ENCODE measurements around the gene KCNAB3. TPM values are rescaled to one million over a fixed set of nuclear protein-coding genes. Genes with fewer than 3 reads are reported as not detected.
A peak's percentile ranks its signal among the peaks of the same experiment; 100 is the strongest.

Gene KCNAB3
- total RNA-seq, 2 donors from 2014 or later, result 1.1 to 2.6 TPM

DNA sequence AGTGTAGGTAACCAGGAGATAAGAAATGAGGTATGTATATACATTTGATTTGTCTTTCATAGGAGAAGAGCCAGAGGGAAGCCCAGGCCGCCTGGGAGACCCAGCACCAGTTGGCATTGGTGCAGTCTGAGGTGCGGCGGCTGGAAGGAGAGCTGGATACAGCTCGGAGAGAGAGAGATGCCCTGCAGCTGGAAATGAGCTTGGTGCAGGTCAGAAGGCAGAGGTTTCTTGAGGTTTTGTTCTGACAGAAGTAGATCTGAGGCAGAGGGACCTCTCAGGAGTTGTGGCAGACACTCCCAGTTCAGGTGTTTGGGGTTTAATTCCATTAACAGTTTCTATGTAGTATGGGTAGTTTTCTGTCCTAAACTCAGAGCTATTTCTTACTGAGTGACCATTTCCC is 10.4 kb upstream of the KCNAB3 start:
- no peaks in the 10 kb centered on the region for H3K9me3 ChIP-seq
- TF ChIP-seq, protein P1, sequence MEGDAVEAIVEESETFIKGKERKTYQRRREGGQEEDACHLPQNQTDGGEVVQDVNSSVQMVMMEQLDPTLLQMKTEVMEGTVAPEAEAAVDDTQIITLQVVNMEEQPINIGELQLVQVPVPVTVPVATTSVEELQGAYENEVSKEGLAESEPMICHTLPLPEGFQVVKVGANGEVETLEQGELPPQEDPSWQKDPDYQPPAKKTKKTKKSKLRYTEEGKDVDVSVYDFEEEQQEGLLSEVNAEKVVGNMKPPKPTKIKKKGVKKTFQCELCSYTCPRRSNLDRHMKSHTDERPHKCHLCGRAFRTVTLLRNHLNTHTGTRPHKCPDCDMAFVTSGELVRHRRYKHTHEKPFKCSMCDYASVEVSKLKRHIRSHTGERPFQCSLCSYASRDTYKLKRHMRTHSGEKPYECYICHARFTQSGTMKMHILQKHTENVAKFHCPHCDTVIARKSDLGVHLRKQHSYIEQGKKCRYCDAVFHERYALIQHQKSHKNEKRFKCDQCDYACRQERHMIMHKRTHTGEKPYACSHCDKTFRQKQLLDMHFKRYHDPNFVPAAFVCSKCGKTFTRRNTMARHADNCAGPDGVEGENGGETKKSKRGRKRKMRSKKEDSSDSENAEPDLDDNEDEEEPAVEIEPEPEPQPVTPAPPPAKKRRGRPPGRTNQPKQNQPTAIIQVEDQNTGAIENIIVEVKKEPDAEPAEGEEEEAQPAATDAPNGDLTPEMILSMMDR (IDR thresholded peaks at IDR 0.05), result no peak
- H3K27ac ChIP-seq, result no peak overlapping the region
- intact Hi-C loops (cut with DNase I), result no loop called here
- DNase-seq, result no peak
- H3K4me1 ChIP-seq, result no peaks in the 10 kb centered on the region
- H3K9ac ChIP-seq (ENCODE audit: low read depth in 2 of 2, low read length in 2 of 2), result no peak overlapping the region
- H3K27me3 ChIP-seq, result no peaks in the 10 kb centered on the region
- H3K36me3 ChIP-seq, result no peaks in the 10 kb centered on the region
- H3K4me3 ChIP-seq, result no peak overlapping the region

DNA sequence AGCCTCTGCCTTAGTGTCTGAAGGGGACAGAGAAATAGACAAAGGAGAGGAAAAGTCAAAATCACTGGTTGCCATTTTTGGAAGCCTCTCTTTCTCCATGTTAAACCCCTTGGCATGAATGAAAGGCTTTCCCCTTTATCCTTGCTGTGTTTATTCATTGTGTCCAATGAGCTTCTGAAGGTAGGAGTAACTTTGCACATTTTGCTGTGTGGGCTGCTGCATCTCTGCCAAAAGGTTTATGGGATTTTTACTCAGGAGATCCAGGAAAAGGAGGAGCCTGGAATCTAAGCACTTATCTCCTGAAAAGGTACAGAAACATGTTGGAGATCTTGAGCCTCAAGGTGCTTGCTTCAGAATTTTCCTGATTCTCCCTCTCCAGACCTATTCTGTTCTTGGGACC is 6.2 kb upstream of the KCNAB3 start:
- TF ChIP-seq, protein P1 (IDR thresholded peaks at IDR 0.05), result no peak
- H3K27me3 ChIP-seq, result no peaks in the 10 kb centered on the region
- no peaks in the 10 kb centered on the region for H3K36me3 ChIP-seq
- H3K4me3 ChIP-seq, result no peak overlapping the region
- intact Hi-C loops (cut with DNase I), result no loop called here
- no peak for DNase-seq
- H3K4me1 ChIP-seq, result no peaks in the 10 kb centered on the region
- H3K9ac ChIP-seq (ENCODE audit: low read depth in 2 of 2, low read length in 2 of 2), result no peak overlapping the region
- H3K9me3 ChIP-seq, result no peaks in the 10 kb centered on the region
- H3K27ac ChIP-seq, result no peak overlapping the region

DNA sequence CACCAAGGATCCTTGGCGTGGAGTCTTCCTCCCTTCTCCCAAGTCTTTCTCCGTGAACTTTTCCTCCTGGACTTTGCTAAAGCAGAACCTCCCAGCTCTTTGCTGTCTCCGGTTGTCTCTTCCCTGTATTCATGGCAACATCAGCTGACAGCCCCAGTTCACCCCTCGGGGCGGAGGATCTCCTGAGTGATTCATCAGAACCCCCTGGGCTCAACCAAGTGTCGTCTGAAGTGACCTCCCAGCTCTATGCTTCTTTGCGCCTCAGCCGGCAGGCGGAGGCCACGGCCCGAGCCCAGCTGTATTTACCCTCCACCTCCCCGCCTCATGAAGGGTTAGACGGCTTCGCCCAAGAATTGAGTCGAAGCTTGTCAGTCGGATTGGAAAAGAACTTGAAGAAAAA is 3.3 kb upstream of the KCNAB3 start:
- TF ChIP-seq, protein P1 (IDR thresholded peaks at IDR 0.05), result no peak
- peak; percentile 61 for DNase-seq
- no peaks in the 10 kb centered on the region for H3K9me3 ChIP-seq
- peak overlapping the region; percentile 86 to 98 for H3K9ac ChIP-seq (ENCODE audit: low read depth in 2 of 2, low read length in 2 of 2)
- H3K27ac ChIP-seq, result peak overlapping the region; percentile 72
- no peaks in the 10 kb centered on the region for H3K36me3 ChIP-seq
- peak overlapping the region; percentile 95 for H3K4me3 ChIP-seq
- no peaks in the 10 kb centered on the region for H3K4me1 ChIP-seq
- intact Hi-C loops (cut with DNase I), result no loop called here
- H3K27me3 ChIP-seq, result no peaks in the 10 kb centered on the region

DNA sequence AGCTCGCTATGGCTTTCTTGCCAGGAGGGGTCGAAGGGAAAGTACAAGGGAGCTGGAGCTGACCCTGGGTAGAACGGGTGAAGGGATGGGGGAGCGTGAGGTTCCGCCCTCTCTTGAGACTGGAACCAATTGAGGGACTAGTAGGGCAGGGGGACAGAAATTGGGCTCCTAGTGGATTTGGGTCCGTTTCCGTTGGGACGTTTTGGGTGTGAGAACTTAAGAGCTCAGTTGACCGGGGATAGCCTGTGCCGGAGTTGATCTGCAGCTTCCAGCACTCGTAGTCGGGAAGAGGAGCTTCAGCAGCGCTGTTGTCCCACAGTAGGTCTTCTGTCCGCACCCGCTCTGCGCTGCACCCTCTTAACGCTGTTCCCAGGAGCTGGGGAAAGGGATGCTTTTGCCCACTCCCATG is 2.8 kb upstream of the KCNAB3 start:
- no peaks in the 10 kb centered on the region for H3K9me3 ChIP-seq
- intact Hi-C loops (cut with DNase I), result no loop called here
- no peaks in the 10 kb centered on the region for H3K27me3 ChIP-seq
- peak overlapping the region; percentile 72 for H3K27ac ChIP-seq
- TF ChIP-seq, protein P1 (IDR thresholded peaks at IDR 0.05), result no peak
- H3K9ac ChIP-seq (ENCODE audit: low read depth in 2 of 2, low read length in 2 of 2), result peak overlapping the region; percentile 86 to 98
- DNase-seq, result peak; percentile 45
- peak overlapping the region; percentile 95 for H3K4me3 ChIP-seq
- no peaks in the 10 kb centered on the region for H3K4me1 ChIP-seq
- H3K36me3 ChIP-seq, result no peaks in the 10 kb centered on the region

DNA sequence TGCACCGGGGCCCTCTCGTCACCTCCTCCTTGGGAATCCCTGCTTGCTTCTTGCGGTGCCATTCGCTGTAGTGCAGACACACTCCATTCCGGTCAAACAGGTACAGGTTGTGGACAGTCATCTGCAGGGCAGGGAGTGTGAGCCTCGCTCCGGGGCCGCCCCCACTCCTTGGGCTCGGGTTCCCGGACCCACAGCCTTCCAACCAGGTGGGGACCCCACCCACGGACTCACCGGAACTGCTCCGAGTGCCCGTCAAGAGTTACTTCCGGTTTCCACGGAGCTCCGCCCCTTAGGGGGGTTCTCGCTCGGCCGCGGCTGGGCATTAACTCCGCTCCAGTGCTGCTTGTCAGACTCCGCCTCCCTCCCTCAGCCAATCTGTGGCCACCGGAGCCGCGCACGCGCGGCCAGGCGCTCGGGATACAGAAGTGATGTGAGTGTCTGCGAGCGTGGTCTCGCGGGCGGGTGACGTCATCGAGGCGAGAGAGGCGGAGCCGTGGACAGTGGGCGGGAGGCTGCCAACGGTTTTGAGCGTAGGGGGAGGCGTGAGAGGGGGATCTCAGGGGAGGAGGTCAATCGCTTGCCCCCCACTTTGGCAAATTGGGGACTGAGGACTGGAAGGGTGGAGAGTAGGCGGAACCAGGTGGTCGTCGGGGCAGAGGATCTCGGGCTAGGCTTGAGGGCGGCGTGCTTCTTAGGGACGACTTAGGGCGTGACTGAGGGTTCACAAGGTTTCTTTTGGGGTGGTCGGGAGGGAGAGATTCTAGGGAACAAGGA is 2.2 kb upstream of the KCNAB3 start, which contains the start of the genes CNTROB and TRAPPC1:
TSS of gene CNTROB (plus strand) at position 498 of the 774 bp plus-strand sequence. CDS start 874 bp downstream, outside the sequence.
TSS of gene TRAPPC1 (minus strand) at position 238 of the 774 bp plus-strand sequence. CDS start at position 121, 117 bp downstream.
- TF ChIP-seq, protein P1 (IDR thresholded peaks at IDR 0.05), result no peak
- intact Hi-C loops (cut with DNase I), result no loop called here
- Histone ChIP-seq H3K27me3 (no peaks in the 10 kb centered on the region), H3K27ac (peak within 1 kb of the TSS; percentile 72), H3K9me3 (no peaks in the 10 kb centered on the region), H3K36me3 (no peaks in the 10 kb centered on the region), H3K9ac (ENCODE audit: low read depth in 2 of 2, low read length in 2 of 2) (peak within 1 kb of the TSS; percentile 86 to 98), H3K4me1 (no peaks in the 10 kb centered on the region), H3K4me3 (peak within 1 kb of the TSS; percentile 95)
- peak; percentile 100 for DNase-seq
